ENCODE results near the gene RPS8.
"Not testable (repeated sequence)": the region's sequence is repeated elsewhere in the genome, so short reads cannot be mapped to it uniquely, and the experiment has no call there.

RPS8 gene

DNA sequence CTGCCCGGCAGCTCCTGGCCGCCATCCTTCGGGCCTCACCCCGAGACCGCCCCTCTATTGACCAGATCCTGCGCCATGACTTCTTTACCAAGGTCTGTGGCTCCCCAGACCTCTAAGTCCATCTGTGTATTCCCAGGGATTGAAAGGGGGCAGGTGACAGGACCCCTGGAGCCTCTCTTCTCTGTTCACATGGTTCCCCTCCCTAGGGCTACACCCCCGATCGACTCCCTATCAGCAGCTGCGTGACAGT, 27.6 kb downstream of the RPS8 start:
- DNase-seq (ENCODE audit: low spot score), result no peak

DNA sequence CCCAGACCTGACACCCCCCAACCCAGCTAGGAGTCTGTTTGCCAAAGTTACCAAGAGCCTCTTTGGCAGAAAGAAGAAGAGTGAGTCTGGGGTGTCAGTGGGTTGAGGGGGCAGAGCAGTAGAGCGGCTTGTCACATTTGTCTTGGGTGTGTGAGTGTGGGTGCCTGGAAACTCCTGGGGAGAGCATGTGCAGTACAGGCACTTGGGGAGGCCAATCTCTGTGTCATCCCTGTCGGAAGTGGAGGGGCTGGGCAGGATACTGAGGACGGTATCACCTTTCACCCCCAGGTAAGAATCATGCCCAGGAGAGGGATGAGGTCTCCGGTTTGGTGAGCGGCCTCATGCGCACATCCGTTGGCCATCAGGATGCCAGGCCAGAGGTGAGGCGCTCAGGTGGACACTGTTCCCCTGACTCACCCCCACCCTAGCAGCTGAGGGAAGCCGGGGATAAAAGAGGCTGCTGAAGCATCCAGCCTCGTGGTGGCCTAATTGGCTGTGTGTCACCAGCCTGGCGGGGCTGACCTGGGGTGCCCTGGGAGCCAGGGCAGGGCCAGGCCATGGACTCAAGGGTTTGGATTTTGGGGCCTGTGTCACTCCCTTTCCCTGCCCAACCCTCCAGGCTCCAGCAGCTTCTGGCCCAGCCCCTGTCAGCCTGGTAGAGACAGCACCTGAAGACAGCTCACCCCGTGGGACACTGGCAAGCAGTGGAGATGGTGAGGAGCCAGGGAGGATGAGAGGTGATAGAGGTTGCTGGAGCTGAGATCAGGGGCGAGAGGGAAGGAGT, 28.2 kb downstream of the RPS8 start:
- no peak for DNase-seq (ENCODE audit: low spot score)

DNA sequence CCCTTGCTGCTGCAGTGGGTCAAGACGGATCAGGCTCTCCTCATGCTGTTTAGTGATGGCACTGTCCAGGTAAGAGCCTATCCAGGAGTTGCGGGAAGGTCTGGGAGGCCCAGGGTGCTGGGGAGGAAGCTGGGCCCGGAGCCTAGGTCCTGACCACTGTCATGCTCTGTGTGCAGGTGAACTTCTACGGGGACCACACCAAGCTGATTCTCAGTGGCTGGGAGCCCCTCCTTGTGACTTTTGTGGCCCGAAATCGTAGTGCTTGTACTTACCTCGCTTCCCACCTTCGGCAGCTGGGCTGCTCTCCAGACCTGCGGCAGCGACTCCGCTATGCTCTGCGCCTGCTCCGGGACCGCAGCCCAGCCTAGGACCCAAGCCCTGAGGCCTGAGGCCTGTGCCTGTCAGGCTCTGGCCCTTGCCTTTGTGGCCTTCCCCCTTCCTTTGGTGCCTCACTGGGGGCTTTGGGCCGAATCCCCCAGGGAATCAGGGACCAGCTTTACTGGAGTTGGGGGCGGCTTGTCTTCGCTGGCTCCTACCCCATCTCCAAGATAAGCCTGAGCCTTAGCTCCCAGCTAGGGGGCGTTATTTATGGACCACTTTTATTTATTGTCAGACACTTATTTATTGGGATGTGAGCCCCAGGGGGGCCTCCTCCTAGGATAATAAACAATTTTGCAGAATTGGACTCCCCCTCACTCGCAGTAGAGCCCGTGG, 30.1 kb downstream of the RPS8 start:
- no peak for DNase-seq (ENCODE audit: low spot score)

DNA sequence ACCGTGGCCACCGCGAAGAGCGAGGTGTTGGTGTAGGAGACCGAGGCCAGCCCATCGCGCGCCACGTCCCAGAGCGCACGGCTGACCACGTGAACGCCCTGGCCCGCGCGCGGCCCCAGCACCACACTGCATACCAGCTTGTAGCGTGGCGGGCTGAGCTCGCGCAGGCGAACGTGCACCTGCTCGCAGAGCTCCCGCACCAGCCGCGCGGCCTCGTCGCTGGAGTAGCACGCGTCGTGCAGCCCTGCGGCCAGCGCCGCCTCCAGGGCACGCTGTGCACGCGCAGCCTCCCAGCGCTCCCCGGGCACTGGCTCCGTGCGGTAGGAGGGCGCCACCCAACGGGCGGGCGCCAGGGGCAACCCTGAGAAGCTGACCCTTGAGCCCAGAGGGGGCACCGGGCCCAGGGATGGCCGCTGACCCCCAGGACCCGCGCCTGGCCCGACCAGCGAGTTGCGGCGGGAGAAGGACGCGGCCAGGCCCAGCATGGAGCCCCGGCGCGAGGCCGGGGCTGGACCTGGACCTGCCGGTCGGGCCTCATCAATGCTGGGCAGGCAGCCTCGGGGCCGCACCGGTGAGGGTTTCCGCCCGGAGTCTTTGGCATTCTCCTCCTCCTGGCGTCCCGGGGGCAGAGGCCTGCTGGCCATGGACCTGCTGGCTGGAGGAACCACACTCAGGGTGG, 30.8 kb downstream of the RPS8 start:
- DNase-seq (ENCODE audit: low spot score), result no peak

DNA sequence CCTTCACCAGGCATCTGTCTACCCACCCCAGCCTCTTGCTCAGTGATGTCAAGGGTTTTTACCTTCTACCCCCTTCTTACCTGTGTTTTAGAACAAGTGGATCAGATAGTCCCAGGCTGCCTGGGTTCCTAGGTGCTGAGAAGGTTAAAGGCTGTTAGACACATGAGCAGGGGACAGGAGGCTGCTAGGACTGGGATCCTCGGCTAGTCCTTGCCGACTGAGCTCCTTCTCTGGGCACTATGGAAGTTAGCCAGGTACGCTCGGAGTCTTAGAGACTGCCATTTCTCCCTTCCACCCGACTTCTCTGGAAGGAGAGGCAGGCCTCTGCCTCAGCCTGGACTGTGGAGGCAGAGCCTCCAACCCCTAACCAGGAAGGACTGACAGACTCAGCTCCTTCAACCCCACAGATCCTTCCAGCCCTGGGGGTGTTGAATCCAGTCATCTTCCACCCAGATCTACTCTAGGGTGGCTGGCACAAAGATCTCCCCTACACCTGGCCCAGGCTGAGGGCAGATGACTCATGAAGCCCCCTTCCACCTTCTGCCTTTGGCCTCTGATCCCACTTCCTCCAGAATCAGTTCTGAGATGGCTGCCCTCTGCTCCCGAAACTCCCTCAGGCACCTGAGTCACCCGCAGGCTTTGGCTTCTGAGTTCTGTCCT, 31.5 kb downstream of the RPS8 start, which contains the start of gene DYNLT4:
DYNLT4 (minus strand) TSS at position 648 of the 660 bp plus-strand sequence. CDS start 683 bp downstream, outside the sequence.
- DNase-seq (ENCODE audit: low spot score), result no peak

DNA sequence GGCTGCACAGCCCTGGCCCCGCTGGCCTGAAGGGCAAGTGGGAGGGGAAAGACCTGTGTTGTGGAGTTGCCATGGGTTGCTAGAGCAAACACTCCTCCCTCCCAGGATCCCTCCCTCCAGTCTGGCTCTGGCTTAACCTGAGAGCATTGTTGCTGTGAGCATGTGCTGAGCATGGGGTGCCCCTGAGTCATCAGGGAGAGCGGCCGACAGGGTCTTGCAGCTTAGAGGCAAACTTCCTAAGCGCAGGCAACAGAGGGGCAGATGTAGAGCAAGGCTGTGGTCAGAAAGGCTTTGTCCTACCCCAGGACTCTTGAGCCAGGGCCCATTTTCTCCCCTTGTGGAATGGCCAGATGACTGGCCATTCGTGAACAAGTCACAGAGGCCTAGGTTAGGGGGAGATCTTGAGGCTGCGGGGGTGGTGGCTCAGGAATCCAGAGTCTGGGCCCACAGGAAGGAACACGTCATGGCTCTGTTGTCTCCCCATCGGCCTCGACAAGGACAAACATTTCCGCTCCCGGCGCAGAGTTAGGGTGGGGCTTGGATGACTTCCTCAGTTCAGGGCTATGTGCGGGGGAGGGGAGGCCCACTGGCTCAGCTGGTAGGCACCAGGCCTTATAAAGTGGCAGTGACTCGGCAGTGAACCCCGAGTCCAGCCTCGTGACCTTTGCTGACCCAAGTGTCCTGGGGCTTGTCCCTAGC, 32.2 kb downstream of the RPS8 start:
- peak; percentile 86 for DNase-seq (ENCODE audit: low spot score)

DNA sequence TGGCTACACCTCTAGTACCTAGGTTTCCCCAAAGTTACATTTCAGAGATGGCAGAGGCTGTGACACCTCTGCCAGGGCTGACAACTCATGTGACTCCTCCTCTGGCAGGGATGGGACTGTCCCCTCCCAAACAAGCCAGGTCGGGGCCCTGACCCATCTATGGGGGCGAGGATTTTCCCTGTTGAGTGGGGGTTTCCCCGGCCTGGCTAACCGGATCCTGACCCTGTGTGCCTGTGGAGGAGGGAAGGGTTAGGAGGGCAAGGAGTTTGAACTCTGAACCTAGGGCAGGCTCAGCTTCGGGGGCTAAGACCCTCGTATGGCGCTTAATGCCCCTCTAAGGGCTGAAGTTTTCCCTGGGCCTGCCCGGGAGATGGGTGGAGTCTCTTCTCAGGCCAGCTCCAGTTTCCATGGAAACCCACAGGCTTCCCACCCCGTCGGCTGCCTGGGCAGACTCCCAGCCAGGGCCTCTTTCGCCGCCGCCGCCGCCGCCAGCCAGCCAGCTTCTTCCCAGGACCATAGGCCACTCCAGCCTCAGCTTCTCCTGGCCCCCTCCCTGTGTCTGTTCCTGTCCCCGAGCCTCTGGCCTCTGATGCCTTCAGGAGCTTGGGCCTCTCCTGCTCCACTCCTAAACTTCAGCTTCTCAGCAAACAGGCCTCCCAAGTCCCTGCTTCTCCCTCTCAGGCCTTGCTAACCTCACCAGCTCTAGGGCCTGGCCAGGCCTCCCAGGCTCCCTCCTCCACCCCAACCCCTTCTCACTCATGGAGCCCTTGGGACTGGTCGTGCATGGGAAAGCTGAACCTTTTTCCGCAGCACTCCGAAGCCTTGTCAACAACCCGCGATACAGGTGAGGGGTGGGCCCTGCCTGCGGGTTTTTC, 33.0 kb downstream of the RPS8 start, which contains the start of gene BTBD19:
BTBD19 (plus strand) TSS at position 461 of the 875 bp plus-strand sequence; CDS start at position 759, 298 bp downstream.
- peak; percentile 76 for DNase-seq (ENCODE audit: low spot score)

DNA sequence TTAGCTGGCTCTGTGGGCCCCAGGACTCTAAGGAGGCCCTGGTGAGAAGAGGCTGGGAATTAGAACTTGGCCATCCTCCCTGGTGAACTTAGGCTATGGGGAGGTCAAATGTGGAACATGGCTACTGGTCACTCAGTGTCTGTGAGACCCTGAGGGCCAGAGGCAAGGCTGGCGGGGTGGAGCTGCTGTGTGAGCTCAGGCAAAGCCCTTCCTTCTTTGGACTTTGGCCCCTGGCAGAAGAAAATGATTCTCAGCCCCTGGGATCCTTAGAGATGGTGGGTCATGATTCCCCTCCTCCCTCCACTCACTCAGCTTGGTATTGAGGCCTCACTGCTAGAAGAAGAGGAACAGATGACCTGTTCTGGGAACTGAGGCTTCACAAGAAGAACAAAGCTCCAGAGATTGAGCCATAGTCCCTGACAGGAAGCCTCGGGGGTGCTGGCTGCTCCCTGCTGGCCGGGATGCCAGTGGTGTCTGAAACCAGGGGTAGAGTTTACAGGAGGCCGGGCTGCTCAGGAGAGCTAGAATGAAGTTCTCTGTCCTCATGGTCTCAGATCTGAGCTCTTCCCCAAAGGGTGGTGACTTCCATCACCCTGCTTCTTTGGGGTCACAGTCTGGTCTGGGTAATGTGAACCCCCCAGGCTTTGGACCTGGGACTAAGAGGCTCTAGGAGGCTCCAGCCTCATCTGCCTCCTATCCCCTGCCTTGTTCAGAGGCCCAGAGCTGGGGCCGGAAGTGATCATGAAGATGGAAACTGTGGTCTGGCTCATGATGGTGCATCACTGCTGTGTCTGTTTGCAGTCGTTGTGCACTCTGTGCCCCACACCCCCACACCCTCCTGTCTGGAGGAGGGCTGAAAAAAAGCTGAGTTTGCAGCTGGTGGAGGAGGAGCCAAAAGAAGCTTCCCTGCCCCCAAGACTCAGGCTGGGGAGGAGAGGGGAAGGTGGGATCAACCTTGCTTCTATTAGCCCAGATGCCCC, 33.9 kb downstream of the RPS8 start:
- no peak for DNase-seq (ENCODE audit: low spot score)

DNA sequence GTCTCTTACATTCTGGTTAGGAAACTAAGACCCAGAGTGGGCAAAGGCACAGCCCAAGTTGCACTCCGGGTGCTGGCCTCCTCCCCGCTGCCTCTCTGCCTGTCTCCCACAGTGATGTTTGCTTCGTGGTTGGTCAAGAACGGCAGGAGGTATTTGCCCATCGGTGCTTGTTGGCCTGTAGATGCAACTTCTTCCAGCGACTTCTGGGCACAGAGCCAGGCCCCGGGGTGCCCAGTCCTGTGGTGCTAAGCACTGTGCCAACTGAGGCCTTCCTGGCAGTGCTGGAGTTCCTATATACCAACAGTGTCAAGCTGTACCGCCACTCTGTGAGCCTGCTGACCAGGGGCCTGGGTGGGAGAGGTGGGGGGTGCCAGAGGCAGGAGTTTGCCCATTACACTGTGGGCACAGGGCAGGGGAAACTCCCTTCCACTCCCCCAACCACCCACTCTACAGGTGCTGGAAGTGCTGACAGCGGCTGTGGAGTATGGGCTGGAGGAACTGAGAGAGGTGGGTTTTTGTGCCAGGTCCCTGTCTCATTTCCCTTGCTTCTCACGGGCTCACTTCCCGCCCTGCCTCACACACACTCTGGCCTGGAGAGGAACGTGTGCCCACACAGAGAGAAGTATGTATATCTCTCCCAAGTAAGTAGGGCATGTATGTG, 34.9 kb downstream of the RPS8 start:
- DNase-seq (ENCODE audit: low spot score), result no peak

DNA sequence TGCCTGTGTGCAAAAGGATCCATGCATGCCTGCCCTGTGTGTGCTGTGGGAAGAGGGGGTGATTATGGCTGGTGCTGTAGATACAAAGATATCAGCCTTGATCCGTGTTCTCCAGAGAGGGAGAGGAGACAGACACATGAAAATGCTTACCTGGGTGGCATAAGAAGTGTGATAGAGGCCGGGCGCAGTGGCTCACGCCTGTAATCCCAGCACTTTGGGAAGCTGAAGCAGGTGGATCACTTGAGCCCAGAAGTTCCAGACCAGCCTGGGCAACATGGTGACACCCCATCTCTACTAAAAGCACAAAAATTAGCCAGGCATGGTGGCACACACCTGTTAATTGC, 35.4 kb downstream of the RPS8 start:
- not testable (repeated sequence) for DNase-seq (ENCODE audit: low spot score)

DNA sequence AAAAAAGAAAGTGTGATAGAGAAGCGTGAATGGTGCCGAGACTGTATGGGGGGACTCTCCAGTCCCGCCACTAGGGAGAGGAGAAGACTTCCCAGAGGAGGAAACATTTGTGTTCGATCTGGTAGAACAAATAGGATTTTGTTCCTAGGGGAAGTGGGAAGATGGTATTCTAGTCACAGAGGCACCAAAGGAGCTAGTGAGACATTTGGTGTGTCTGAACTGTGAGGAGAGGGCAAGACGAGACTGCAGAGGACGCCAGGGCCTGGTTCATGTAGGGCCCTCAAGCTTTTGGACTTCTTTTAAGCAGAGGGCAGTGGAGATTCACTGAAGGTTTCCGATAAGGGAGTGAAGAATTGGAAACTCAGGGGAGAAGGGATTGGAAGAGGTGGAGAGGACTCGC, 35.9 kb downstream of the RPS8 start:
- no peak for DNase-seq (ENCODE audit: low spot score)

DNA sequence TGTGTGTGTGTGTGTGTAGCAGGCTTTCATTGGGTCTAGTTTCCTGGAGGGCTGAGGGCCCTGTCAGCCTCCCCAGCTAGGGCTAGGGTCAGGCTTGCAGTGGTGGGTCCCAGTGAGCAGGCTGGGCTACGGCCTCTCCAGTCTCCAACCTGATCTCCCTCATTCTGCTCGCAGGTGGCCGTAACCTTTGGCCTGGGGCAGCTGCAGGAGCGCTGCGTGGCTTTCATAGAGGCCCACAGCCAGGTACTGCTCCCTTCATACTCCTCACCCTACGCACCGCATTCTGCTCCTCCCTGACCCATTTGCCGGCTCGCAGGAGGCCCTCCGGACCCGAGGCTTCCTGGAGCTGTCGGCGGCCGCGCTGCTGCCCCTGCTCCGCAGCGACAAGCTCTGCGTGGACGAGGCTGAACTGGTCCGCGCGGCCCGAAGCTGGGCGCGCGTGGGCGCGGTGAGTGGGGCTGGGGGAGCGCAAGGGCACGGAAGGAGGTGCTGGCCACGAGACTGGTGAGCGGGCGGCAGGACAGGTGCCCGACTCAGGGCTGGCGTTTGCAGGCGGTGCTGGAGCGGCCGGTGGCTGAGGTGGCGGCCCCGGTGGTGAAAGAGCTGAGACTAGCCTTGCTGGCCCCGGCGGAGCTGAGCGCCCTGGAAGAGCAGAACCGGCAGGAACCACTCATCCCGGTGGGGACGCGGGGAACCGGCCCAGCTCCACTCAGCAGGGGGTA, 37.6 kb downstream of the RPS8 start:
- DNase-seq (ENCODE audit: low spot score), result peak; percentile 40

DNA sequence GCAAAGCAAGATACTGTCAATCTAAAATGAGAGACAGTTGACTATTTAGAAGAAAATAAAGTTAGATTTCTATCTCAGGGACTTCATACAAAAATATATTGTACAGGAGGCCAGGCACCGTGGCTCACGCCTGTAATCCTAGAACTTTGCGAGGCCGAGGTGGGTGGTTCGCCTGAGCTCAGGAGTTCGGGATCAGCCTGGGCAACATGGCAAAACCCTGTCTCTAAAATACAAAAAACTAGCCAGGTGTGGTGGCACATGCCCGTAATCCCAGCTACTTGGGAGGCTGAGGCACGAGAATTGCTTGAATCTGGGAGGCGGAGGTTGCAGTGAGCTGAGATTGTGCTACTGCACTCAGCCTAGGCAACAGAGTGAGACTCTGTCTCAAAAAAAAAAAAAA, 40.6 kb downstream of the RPS8 start:
- DNase-seq (ENCODE audit: low spot score), result not testable (repeated sequence)

DNA sequence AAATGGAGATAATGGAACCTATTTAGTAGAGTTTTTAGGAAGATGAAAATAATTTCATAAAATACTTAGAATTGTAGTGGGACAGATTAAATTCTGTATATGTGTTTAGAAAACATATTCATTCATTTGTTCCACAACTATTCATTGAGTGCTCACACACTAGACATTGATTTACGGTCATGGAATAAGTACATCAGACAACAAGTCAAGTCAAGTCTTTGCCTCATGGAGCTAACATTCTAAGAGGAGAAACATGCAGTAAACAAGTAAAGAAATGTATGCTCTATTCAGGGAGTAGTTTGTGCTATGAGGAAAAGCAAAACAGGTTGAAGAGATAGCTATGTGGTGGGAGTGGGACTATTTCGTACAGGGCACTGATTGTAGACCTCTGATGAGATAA, 42.0 kb downstream of the RPS8 start:
- DNase-seq (ENCODE audit: low spot score), result no peak

DNA sequence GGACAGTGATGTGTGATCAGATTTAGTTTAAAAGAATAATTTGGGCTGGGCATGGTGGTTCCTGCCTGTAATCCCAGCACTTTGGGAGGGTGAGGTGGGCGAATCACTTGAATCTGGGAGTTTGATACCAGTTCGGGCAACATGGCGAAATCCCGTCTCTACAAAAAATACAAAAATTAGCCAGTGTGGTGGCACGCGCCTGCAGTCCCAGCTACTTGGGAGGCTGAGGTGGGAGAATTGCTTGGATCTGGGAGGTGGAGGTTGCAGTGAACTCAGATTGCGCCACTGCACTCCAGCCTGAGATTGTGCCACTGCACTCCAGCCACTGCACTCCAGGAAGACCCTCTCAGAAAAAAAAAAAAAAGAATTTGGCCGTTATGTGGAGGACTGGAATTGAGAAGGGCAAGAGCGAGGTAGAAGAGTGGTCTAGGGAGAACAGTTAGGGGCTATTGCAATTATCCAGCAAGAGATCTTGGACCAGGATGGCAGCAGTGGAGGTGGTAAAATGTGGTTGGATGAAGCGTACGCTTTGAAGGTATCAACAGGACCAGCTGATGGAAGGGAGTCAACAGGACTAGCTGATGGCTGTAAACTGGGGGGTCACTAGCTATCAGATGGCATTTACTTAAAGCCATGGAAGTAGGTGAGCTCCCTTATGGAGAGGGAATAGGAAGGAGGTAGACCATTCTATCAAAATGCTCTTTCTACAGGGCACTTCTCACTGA, 42.6 kb downstream of the RPS8 start:
- no peak for DNase-seq (ENCODE audit: low spot score)

DNA sequence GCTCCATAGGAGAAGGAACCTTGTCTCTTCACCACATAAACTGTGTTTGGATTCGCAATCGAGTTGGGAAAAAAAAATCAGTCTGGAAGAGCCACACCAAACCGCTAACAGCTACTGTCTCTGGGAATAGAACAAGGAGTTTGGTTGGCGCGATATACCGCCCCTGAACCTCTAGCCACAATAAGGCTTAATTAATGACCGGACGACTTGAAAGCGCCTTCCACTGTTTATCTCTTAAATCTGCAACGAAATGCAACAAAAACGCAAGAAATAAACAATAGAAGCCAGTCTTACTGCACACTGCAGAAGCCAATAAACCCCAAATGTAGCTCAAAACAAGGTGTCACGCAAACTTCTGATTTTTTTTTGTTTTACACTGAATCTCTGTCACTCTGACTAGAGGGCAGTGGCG, 43.9 kb downstream of the RPS8 start:
- DNase-seq (ENCODE audit: low spot score), result no peak

DNA sequence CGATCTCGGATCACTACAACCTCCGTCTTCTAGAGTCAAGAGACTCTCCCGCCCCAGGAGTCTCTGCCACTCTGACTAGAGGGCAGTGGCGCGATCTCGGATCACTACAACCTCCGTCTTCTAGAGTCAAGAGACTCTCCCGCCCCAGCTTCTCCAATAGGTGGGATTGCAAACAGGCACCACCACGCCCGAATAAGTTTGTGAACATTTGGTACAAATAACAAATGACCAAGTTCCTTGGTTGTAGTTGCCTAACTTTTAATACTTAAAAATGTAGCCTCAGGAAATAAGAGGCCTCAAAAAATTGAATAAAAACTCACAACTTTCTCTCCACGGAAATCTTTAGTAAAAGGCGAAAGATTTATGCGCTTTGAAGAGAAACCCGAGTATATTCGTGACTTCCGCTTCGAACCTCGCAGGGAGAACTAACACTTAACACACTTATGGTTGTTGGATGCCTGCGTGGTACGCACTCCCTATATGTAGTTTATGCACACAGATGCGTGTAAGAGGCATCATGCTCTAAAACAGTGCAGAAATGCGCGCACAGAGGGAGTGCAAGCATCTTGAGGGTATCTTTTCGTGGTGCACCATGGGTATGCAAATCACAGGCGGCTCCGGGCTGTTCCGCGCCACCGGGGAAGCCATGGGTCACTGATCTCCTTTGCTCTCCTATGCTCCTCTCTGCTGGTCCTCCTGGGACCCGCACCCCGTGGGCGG, 44.4 kb downstream of the RPS8 start:
- peak; percentile 94 for DNase-seq (ENCODE audit: low spot score)

Measured in cerebellar cortex (tissue), 1 donor.